K562 (cell line): Measurements from ENCODE around the gene SLC3A2. TPM values are rescaled to one million over a fixed set of nuclear protein-coding genes. Genes with fewer than 3 reads are reported as not detected.

ENCODE experiments used
- ATAC-seq: fragments of 200-7000 bp; cut with Tn5 transposase; 3 replicates; pipeline ENCODE4 v1.9.1; 2020; ENCODE audit warnings: moderate library complexity
- BruUV-seq: library from RNA; stranded (reverse); fragments of 400-500 nt; replicated peaks from 2 replicates; lab custom pipeline; 2021; lab: Mats Ljungman, UMichigan
- CTCF ChIA-PET: fragments of 300-600 bp; formaldehyde crosslinking; extraction: SDS; loops from one replicate; lab custom pipeline; 2021; ENCODE audit warnings: low intra/inter-chr PET ratio; lab: Yijun Ruan, JAX
- POLR2A ChIA-PET: fragments of 300-600, 350-650 bp; sonication (Branson Sonifier 250); formaldehyde crosslinking; extraction: SDS; loops from one replicate; lab custom pipeline; 2021; ENCODE audit warnings: antibody characterized with exemption, inconsistent platforms; lab: Yijun Ruan, JAX
- DNase-seq, 4 experiments: peaks; one replicate each; pipeline versions ENCODE4 v3.0.0 to v3.0.0-alpha.2; 2011 to 2018; ENCODE audit warnings: low spot score in 3 of 4, mixed read lengths in 3 of 4; ENCODE audit errors: extremely low read depth in 1 of 4
- FAIRE-seq: peaks from 2 replicates; lab custom pipeline; 2011; peaks lifted over from hg19 to GRCh38; lab: Jason Lieb, UNC
- H2AFZ ChIP-seq: 2 replicates; pipeline ENCODE4 v1.6.0; 2011; ENCODE audit warnings: low read depth, low read length, control low read depth, inconsistent platforms
- H3K27ac ChIP-seq: fragments of 200-600 bp; 3 replicates; pipeline ENCODE4 v1.8.0; 2011; ENCODE audit warnings: low read depth, mild to moderate bottlenecking, control low read depth, inconsistent platforms, low read length, moderate library complexity, mixed read lengths; ENCODE audit errors: extremely low read depth
- H3K27me3 ChIP-seq, 2 experiments: fragments of 300-600 bp in 1 of 2; 2 replicates in 1 of 2; 3 replicates in 1 of 2; pipeline versions ENCODE4 v1.6.0 to v1.8.0; 2011; ENCODE audit warnings: inconsistent platforms in 2 of 2, low read length in 2 of 2, mild to moderate bottlenecking in 1 of 2, mixed read lengths in 1 of 2, moderate library complexity in 1 of 2; ENCODE audit not compliant: control insufficient read depth in 2 of 2, insufficient read depth in 2 of 2
- H3K36me3 ChIP-seq: fragments of 300-600 bp; 3 replicates; pipeline ENCODE4 v1.8.0; 2011; ENCODE audit warnings: mild to moderate bottlenecking, low read length, inconsistent platforms; ENCODE audit not compliant: control insufficient read depth, insufficient read depth
- H3K4me1 ChIP-seq, 2 experiments: fragments of 200-600 bp in 1 of 2; replicated peaks in 1 of 2; 2 replicates in 1 of 2; 3 replicates in 1 of 2; pipeline versions ENCODE4 v1.5.1 to v1.8.0; 2011; ENCODE audit warnings: inconsistent platforms in 2 of 2, low read length in 2 of 2, mild to moderate bottlenecking in 1 of 2, mixed read lengths in 1 of 2, moderate library complexity in 1 of 2; ENCODE audit not compliant: control insufficient read depth in 2 of 2, insufficient read depth in 2 of 2
- H3K4me2 ChIP-seq: 2 replicates; pipeline ENCODE4 v1.6.1; 2011; ENCODE audit warnings: low read length, control low read depth, inconsistent platforms, mixed read lengths; ENCODE audit not compliant: insufficient read depth
- H3K4me3 ChIP-seq: fragments of 200-600 bp; sonication (generic), shearing (Covaris generic); 2 replicates; pipeline ENCODE4 v1.5.1; 2016; ENCODE audit warnings: control low read depth, inconsistent platforms
- H3K79me2 ChIP-seq: fragments of 200-600 bp; 3 replicates; pipeline ENCODE4 v1.8.0; 2011; ENCODE audit warnings: low read length, inconsistent platforms; ENCODE audit not compliant: control insufficient read depth, insufficient read depth
- H3K9ac ChIP-seq, 2 experiments: 2 replicates each; pipeline versions ENCODE4 v1.6.0 to v1.6.1; 2011; ENCODE audit warnings: low read depth in 2 of 2, low read length in 2 of 2, control low read depth in 1 of 2, inconsistent platforms in 1 of 2, mild to moderate bottlenecking in 1 of 2, mixed read lengths in 1 of 2; ENCODE audit not compliant: insufficient read depth in 1 of 2
- H3K9me1 ChIP-seq: one replicate; pipeline ENCODE4 v1.6.0; 2011; ENCODE audit warnings: inconsistent platforms, mild to moderate bottlenecking, low read length, moderate library complexity; ENCODE audit not compliant: control insufficient read depth, insufficient read depth
- H3K9me3 ChIP-seq: replicated peaks from 2 replicates; pipeline ENCODE4 v1.5.1; 2011; ENCODE audit warnings: low read depth, low read length, inconsistent platforms; ENCODE audit not compliant: control insufficient read depth, insufficient read depth
- H4K20me1 ChIP-seq: replicated peaks from 2 replicates; pipeline ENCODE4 v1.6.1; 2011; ENCODE audit warnings: low read length, inconsistent platforms, mixed read lengths; ENCODE audit not compliant: control insufficient read depth, insufficient read depth
- ARID1B ChIP-seq: fragments of 450-650 bp; IDR thresholded peaks from 2 replicates; pipeline ENCODE4 v1.6.1; 2016; ENCODE audit warnings: antibody characterized with exemption, mild to moderate bottlenecking, inconsistent platforms
- ARID3A ChIP-seq: IDR thresholded peaks from 2 replicates; pipeline ENCODE4 v1.6.1; 2012; ENCODE audit warnings: low read depth, low read length, improper control_type of control experiment, borderline replicate concordance
- ATF2 ChIP-seq: sonication (generic); formaldehyde crosslinking; IDR thresholded peaks from 2 replicates; pipeline ENCODE4 v1.8.1; 2022; ENCODE audit warnings: missing genetic modification reagents
- FOXA1 ChIP-seq: fragments of 450-650 bp; IDR thresholded peaks from 2 replicates; pipeline ENCODE4 v1.6.1; 2016; ENCODE audit warnings: mild to moderate bottlenecking, borderline replicate concordance
- HDAC1 ChIP-seq, 2 experiments: fragments of 450-650 bp; IDR thresholded peaks; 2 replicates each; pipeline ENCODE4 v1.6.1; 2016 to 2017; ENCODE audit warnings: inconsistent platforms in 1 of 2, mild to moderate bottlenecking in 1 of 2, moderate library complexity in 1 of 2
- MCM3 ChIP-seq: fragments of 450-650 bp; IDR thresholded peaks from 2 replicates; pipeline ENCODE4 v1.6.1; 2016
- PHB ChIP-seq: fragments of 250-450 bp; sonication (Bioruptor Pico); IDR thresholded peaks from 2 replicates; pipeline ENCODE4 v1.5.0; 2021
- SIN3B ChIP-seq: fragments of 450-650 bp; IDR thresholded peaks from 2 replicates; pipeline ENCODE4 v1.6.1; 2017; ENCODE audit warnings: low read depth, mild to moderate bottlenecking, moderate library complexity
- STAT5A ChIP-seq: IDR thresholded peaks from 2 replicates; pipeline ENCODE4 v1.6.1; 2012; ENCODE audit warnings: low read length, inconsistent platforms, borderline replicate concordance
- ZNF165 ChIP-seq: fragments of 250-450 bp; sonication (Bioruptor Pico); IDR thresholded peaks from 2 replicates; pipeline ENCODE4 v1.4.0; 2020; ENCODE audit warnings: borderline replicate concordance
- ZNF398 ChIP-seq: fragments of 250-450 bp; sonication (Bioruptor Pico); IDR thresholded peaks from 2 replicates; pipeline ENCODE4 v1.8.0; 2021; ENCODE audit warnings: moderate library complexity, mild to moderate bottlenecking, inconsistent platforms
- WGBS: fragments of 100-300 bp; shearing (Covaris generic); methylation state at CpG from one replicate; pipeline ENCODE4 v1.1.6; 2016; ENCODE audit warnings: low coverage, mixed read lengths; ENCODE audit not compliant: insufficient coverage; ENCODE audit errors: missing lambda C conversion rate; 5-methylcytosine and 5-hydroxymethylcytosine counted together
- in situ Hi-C: fragments of 300-500 bp; cut with MboI; formaldehyde crosslinking; loops from 4 replicates; pipeline ENCODE4 v1.15.0; 2018; ENCODE audit warnings: inconsistent platforms, mixed read lengths
- intact Hi-C: fragments of 100-400 bp; cut with micrococcal nuclease; formaldehyde crosslinking; loops from 2 replicates; pipeline ENCODE4 v1.14.2; 2022
- polyA plus RNA-seq, 8 experiments: library from polyadenylated mRNA; depleted of rRNA in 4 of 8; stranded (reverse) in 5 of 8; unstranded in 3 of 8; fragments of >200 nt; fragmentation: Nextera tagmentation in 2 of 8; fragmentation: Illumina TruSeq in 1 of 8; extraction: Ambion mirVana in 2 of 8; extraction: Trizol in 1 of 8; gene quantifications; 2 replicates each; pipeline versions ENCODE4 v1.2.1 to v1.2.3, GENCODE V29; 2011 to 2014; ENCODE audit warnings: inconsistent platforms in 1 of 8, missing spikeins in 1 of 8
- total RNA-seq, 7 experiments: library from RNA; depleted of rRNA in 6 of 7; stranded (reverse); fragments of >200 nt in 6 of 7; fragmentation: Illumina TruSeq in 2 of 7; extraction: Trizol in 2 of 7; gene quantifications; 2 replicates each; pipeline versions ENCODE4 v1.2.1 to v1.2.3, GENCODE V29; 2011 to 2021; ENCODE audit warnings: low replicate concordance in 1 of 7

Gene SLC3A2
- total and polyA plus RNA-seq, 9 of the 15 experiments (the other 6 are each of a cell fraction or from before 2014, with no cell fraction given): 20.0 to 296 (median 214) TPM

GRCh38 chr11:62844154-62844553 lies 36.5 kb upstream of the SLC3A2 start:
- Histone ChIP-seq H3K4me2 (no peak overlapping the region), H3K9ac (no peak overlapping the region), H3K9me1 (no peaks in the 10 kb centered on the region), H2AFZ (no peak overlapping the region), H3K79me2 (peaks cover 7% of the 10 kb centered on the region), H4K20me1 (no peaks in the 10 kb centered on the region), H3K9me3 (no peaks in the 10 kb centered on the region; the same call in 1 of the 2 replicates), H3K27ac (no peak overlapping the region), H3K4me3 (no peak overlapping the region), H3K27me3 (no peaks in the 10 kb centered on the region), H3K36me3 (no peaks in the 10 kb centered on the region), H3K4me1 (peaks cover 5 to 17% of the 10 kb centered on the region in 2 experiments; a peak in 3 of 5 replicates)
- FAIRE-seq (no peak), DNase-seq (no peak), ATAC-seq (no peak)
- intact Hi-C loops (loop anchor here (5.0 to 10.0 kb wide), 3 partner anchors 119 to 447 kb away; partner anchors contain the start of genes C11orf98, CSKMT, HNRNPUL2 and TTC9C), in situ Hi-C loops (no loop called here)
- 91% methylated on average over 3 of the region's 3 CpGs for WGBS
- POLR2A ChIA-PET: interaction anchor here (0.6 to 6.3 kb wide), 2 partner anchors 10 to 57 kb away, joined by 4 to 100 read pairs; partner anchors contain the start of gene TMEM179B
- CTCF ChIA-PET: no interaction called here
- TF ChIP-seq HDAC1 (IDR thresholded peaks at IDR 0.05) (no peak), FOXA1 (no peak)
- no TSS peak for BruUV-seq

- no peak for FAIRE-seq
- Histone ChIP-seq H3K79me2 (no peaks in the 10 kb centered on the region), H2AFZ (no peak overlapping the region), H3K9me3 (no peaks in the 10 kb centered on the region; the same call in 1 of the 2 replicates), H3K9ac (no peak overlapping the region), H3K36me3 (no peaks in the 10 kb centered on the region), H3K9me1 (no peaks in the 10 kb centered on the region), H3K27ac (no peak overlapping the region), H3K27me3 (no peaks in the 10 kb centered on the region), H4K20me1 (0 out of 2 replicates have a peak, but pooled peaks cover under 1% of the 10 kb centered on the region), H3K4me1 (peaks cover 5 to 8% of the 10 kb centered on the region in 2 experiments; a peak in 3 of 5 replicates), H3K4me2 (no peak overlapping the region), H3K4me3 (no peak overlapping the region)
- WGBS: 34% methylated on average over 3 of the region's 3 CpGs
- no TSS peak for BruUV-seq
- no peak for DNase-seq
- in situ Hi-C loops: no loop called here
- no peak for ATAC-seq
- POLR2A ChIA-PET: interaction anchor here (0.5 to 6.3 kb wide), 2 partner anchors 8 to 14 kb away, joined by 3 to 100 read pairs; partner anchors contain the start of gene TEX54
- intact Hi-C loops: loop anchor here (10.0 kb wide), 1 partner anchor 121 kb away; the partner anchor contains the start of genes HNRNPUL2 and TTC9C
- CTCF ChIA-PET: no interaction called here
- TF ChIP-seq ZNF398 (CRISPR knock-in tag) (no peak), SIN3B (no peak), MCM3 (no peak), ARID1B (no peak), STAT5A (no peak), PHB (CRISPR knock-in tag) (no peak), ZNF165 (CRISPR knock-in tag) (no peak), ATF2 (CRISPR knock-in tag) (no peak), ARID3A (no peak)
Measured at GRCh38 chr11:62846177-62846576, 34.5 kb upstream of the SLC3A2 start.
